DOHH2 (cell line): ENCODE data around the gene DOCK8.
"Not testable (repeated sequence)": the region's sequence is repeated elsewhere in the genome, so short reads cannot be mapped to it uniquely, and the experiment has no call there.

ENCODE experiments used
- H3F3A ChIP-seq: fragments of 200-600 bp; sonication (generic), shearing (Covaris generic); 2 replicates; pipeline ENCODE4 v1.6.0; 2016; ENCODE audit warnings: antibody characterized with exemption, mild to moderate bottlenecking; ENCODE audit not compliant: control insufficient read depth, insufficient read depth
- H3K27ac ChIP-seq: fragments of 200-600 bp; sonication (generic); 2 replicates; pipeline ENCODE4 v1.5.1; 2014; ENCODE audit warnings: low read depth, mild to moderate bottlenecking, low read length, moderate library complexity
- H3K27me3 ChIP-seq: fragments of 200-600 bp; sonication (generic); 2 replicates; pipeline ENCODE4 v1.6.1; 2014; ENCODE audit warnings: mild to moderate bottlenecking, low read length, mixed read lengths; ENCODE audit not compliant: control insufficient read depth
- H3K36me3 ChIP-seq: fragments of 200-600 bp; sonication (generic); 2 replicates; pipeline ENCODE4 v1.6.1; 2014; ENCODE audit warnings: mild to moderate bottlenecking, low read length, moderate library complexity, mixed read lengths; ENCODE audit not compliant: control insufficient read depth
- H3K4me1 ChIP-seq: fragments of 200-600 bp; sonication (generic); 2 replicates; pipeline ENCODE4 v1.6.1; 2014; ENCODE audit warnings: mild to moderate bottlenecking, low read length, mixed read lengths; ENCODE audit not compliant: control insufficient read depth
- H3K4me2 ChIP-seq: fragments of 200-600 bp; sonication (generic); 2 replicates; pipeline ENCODE4 v1.6.0; 2014; ENCODE audit warnings: mild to moderate bottlenecking, low read length, moderate library complexity
- H3K4me3 ChIP-seq: fragments of 200-600 bp; sonication (generic); 2 replicates; pipeline ENCODE4 v1.5.1; 2014; ENCODE audit warnings: mild to moderate bottlenecking, low read length, mixed read lengths
- H3K79me2 ChIP-seq: fragments of 200-600 bp; sonication (generic); 2 replicates; pipeline ENCODE4 v1.6.1; 2014; ENCODE audit warnings: mild to moderate bottlenecking, low read length, mixed read lengths; ENCODE audit not compliant: control insufficient read depth
- H3K9me2 ChIP-seq: fragments of 200-600 bp; sonication (generic); replicated peaks from 2 replicates; pipeline ENCODE4 v1.6.1; 2014; ENCODE audit warnings: mild to moderate bottlenecking, low read length, mixed read lengths; ENCODE audit not compliant: control insufficient read depth
- H3K9me3 ChIP-seq: fragments of 200-600 bp; sonication (generic); 2 replicates; pipeline ENCODE4 v1.6.1; 2014; ENCODE audit warnings: antibody characterized with exemption, low read length, mixed read lengths; ENCODE audit not compliant: control insufficient read depth, insufficient read depth
- H4K20me1 ChIP-seq: fragments of 200-600 bp; sonication (generic); 2 replicates; pipeline ENCODE4 v1.6.0; 2014; ENCODE audit warnings: low read depth, mild to moderate bottlenecking, antibody characterized with exemption, low read length, moderate library complexity; ENCODE audit not compliant: control insufficient read depth, insufficient read depth
- CTCF ChIP-seq: fragments of 200-600 bp; sonication (generic); IDR thresholded peaks from one replicate; pipeline ENCODE4 v1.5.1; 2014; ENCODE audit warnings: antibody characterized with exemption, mild to moderate bottlenecking, low read depth, low read length; ENCODE audit not compliant: poor library complexity, severe bottlenecking
- EZH2phosphoT487 ChIP-seq: fragments of 200-600 bp; sonication (generic); IDR thresholded peaks from 2 replicates; pipeline ENCODE4 v1.6.1; 2017; ENCODE audit warnings: borderline replicate concordance, mild to moderate bottlenecking, antibody characterized with exemption, low read length, moderate library complexity, mixed read lengths

The DOCK8 gene

GRCh38 chr9:212297-212696 lies 2.4 kb upstream of the DOCK8 start:
- TF ChIP-seq CTCF (no peak), EZH2phosphoT487 (no peak)
- H4K20me1 ChIP-seq, result no peaks in the 10 kb centered on the region
- H3K4me2 ChIP-seq, result no peak overlapping the region
- peaks cover 27% of the 10 kb centered on the region for H3K4me1 ChIP-seq
- H3K27me3 ChIP-seq, result no peaks in the 10 kb centered on the region
- no peak overlapping the region for H3K27ac ChIP-seq
- no peaks in the 10 kb centered on the region for H3K9me2 ChIP-seq
- H3K9me3 ChIP-seq, result no peaks in the 10 kb centered on the region
- no peaks in the 10 kb centered on the region for H3K36me3 ChIP-seq
- H3K4me3 ChIP-seq, result no peak overlapping the region
- peaks cover 6% of the 10 kb centered on the region; the same call in 1 of the 2 replicates for H3F3A ChIP-seq
- H3K79me2 ChIP-seq, result peaks cover 11% of the 10 kb centered on the region

- peak overlapping the region; percentile 87 for H3K4me3 ChIP-seq
Observed at GRCh38 chr9:213901-214300, 764 bp upstream of the DOCK8 start.

GRCh38 chr9:214351-214647 lies 366 bp upstream of the DOCK8 start:
- Histone ChIP-seq H3K4me2 (peak overlapping the region; percentile 76), H4K20me1 (no peaks in the 10 kb centered on the region), H3K9me2 (no peaks in the 10 kb centered on the region), H3K4me3 (peak overlapping the region; percentile 87), H3K36me3 (no peaks in the 10 kb centered on the region), H3K27me3 (no peaks in the 10 kb centered on the region), H3K27ac (peak overlapping the region; percentile 31; the same call in 1 of the 2 replicates), H3F3A (peaks cover 9% of the 10 kb centered on the region; the same call in 1 of the 2 replicates), H3K79me2 (peaks cover 11% of the 10 kb centered on the region), H3K4me1 (peaks cover 39% of the 10 kb centered on the region), H3K9me3 (no peaks in the 10 kb centered on the region)
- TF ChIP-seq CTCF (no peak), EZH2phosphoT487 (no peak)

More at GRCh38 chr9:213901-214300, 764 bp upstream of the DOCK8 start:
- H3K36me3 ChIP-seq, H3K9me3 ChIP-seq, H3K27me3 ChIP-seq, H3K9me2 ChIP-seq, H3K27ac ChIP-seq, H3F3A ChIP-seq, H4K20me1 ChIP-seq: not testable (repeated sequence)
- Histone ChIP-seq H3K4me2 (peak overlapping the region; percentile 76), H3K4me1 (peaks cover 39% of the 10 kb centered on the region), H3K79me2 (peaks cover 11% of the 10 kb centered on the region)

GRCh38 chr9:215631-216155 lies 1.0 kb downstream of the DOCK8 start:
- Histone ChIP-seq H3K27ac (peak overlapping the region; percentile 31), H3K9me2 (no peaks in the 10 kb centered on the region), H3K4me3 (peak overlapping the region; percentile 87), H3K27me3 (no peaks in the 10 kb centered on the region), H3K9me3 (no peaks in the 10 kb centered on the region), H3K4me1 (peaks cover 52% of the 10 kb centered on the region), H3K79me2 (peaks cover 11% of the 10 kb centered on the region), H4K20me1 (no peaks in the 10 kb centered on the region), H3K36me3 (no peaks in the 10 kb centered on the region), H3F3A (peaks cover 14% of the 10 kb centered on the region), H3K4me2 (peak overlapping the region; percentile 76)
- TF ChIP-seq EZH2phosphoT487 (no peak), CTCF (no peak)
